GM19328 (cell line): ENCODE measurements around the gene CDH2.

Experiments used
- ATAC-seq: cut with Tn5 transposase; IDR thresholded peaks from one replicate; pipeline ENCODE4 v1.9.1; 2021; ENCODE audit warnings: mild to moderate bottlenecking, moderate library complexity; ENCODE audit not compliant: unreplicated experiment

Gene CDH2

GRCh38 chr18:28091197-28091596 is 85.7 kb downstream of the CDH2 start:
- no peak for ATAC-seq

GRCh38 chr18:28088477-28088876 is 88.5 kb downstream of the CDH2 start:
- ATAC-seq: no peak

GRCh38 chr18:28086670-28087552 is 90.0 kb downstream of the CDH2 start:
- no peak for ATAC-seq

GRCh38 chr18:28081516-28081915 is 95.4 kb downstream of the CDH2 start:
- ATAC-seq: no peak

GRCh38 chr18:28080876-28081300 is 96.0 kb downstream of the CDH2 start:
- no peak for ATAC-seq

DNA sequence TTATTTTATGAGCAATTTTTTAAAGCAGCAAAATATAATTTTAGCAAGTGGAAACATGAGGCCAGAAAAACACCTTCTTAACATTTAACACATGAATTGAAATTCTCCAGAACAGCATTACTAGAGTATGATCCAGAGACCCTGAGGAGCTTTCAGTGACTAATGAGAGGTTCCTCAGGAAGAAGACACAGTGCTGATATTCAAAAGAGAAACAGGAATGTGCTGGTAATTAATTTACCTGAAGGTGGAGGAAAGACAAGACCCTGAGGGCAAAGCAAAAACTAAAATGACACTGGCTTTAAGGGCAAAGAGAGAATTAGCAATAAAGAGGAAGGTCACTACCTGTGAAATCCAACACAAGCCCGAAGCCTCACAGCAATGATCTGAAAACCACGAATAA is 97.0 kb downstream of the CDH2 start:
- ATAC-seq: no peak

DNA sequence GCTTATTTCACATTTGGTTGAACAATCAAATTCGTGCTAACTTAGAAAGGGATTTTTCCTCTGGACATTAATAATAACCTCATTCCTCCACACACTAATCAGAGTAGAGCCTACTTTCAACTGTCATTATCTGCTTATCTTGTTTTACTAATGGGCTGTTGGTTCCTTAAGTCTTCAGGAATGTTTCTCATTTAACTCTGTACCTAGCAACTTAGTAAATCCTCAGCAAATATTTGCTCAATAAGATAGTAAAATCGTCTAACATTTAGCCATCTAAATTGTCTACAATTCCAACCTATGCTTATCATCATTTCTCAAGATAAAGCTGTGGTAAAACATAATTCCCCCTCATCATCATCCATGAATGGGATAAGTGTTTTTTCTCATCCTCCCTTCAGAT is 98.1 kb downstream of the CDH2 start:
- no peak for ATAC-seq

- no peak for ATAC-seq
Observed at GRCh38 chr18:28078298-28078697, 98.6 kb downstream of the CDH2 start.

DNA sequence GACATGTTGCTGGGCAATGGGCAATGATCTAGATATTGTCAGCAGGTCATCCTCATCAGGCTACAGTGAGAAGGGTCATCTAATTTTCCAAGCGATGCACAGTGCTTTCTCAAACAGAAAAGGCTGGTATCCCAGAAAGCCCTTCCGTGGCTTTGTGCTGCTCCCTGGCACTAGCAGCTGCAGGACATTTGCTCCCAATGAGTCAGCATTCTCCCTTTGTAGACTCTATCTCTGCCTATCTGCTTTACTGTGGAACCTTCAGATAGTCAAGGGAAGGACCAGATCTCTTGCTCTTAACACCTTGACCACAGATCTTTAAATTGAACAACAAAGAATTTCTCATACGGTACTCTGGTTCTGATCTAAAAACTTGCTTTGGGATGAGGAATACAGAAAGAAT is 101.4 kb downstream of the CDH2 start:
- ATAC-seq: no peak

- no peak for ATAC-seq
Observed at GRCh38 chr18:28074076-28074475, 102.9 kb downstream of the CDH2 start.

DNA sequence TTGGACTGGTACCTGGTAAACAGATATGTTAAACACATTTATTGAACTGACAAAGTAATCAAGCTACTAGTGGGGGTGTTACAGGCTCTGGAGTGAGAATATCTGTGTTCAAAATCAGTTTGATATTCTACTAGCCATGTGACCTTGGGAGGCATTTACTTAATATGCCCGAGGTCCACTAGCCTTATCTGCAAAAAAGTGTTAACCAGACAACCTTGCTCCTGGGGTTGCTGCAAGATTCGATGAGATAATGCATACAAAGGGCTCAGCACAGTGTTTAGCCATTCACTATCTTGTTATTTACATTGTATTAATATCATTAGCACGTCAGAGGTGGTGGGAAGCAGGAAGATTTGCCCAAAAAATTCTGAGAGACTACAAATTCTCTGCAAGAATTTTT is 103.3 kb downstream of the CDH2 start:
- ATAC-seq: no peak

GRCh38 chr18:28071199-28071598 is 105.7 kb downstream of the CDH2 start:
- ATAC-seq: no peak

- ATAC-seq: no peak
Observed at GRCh38 chr18:28068207-28068606, 108.7 kb downstream of the CDH2 start.

DNA sequence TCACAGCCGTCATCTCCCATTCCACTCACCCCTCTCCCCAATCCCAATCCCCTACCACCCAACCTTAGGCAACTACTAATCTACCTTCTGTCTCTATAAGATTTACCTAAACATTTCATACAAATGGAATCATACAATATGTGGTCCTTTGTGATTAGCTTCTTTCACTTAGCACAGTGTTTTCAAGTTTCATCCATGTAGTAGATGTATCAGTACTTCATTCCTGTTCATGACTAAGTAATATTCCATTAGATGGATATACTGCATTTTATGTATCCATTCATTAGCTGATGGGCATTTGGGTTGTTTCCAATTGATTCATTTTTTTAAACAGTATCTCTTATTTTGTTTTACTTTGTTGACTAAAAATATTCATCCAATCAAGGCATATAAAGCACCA is 109.6 kb downstream of the CDH2 start:
- ATAC-seq: no peak

- no peak for ATAC-seq
Observed at GRCh38 chr18:28065793-28066186, 111.1 kb downstream of the CDH2 start.

- ATAC-seq: no peak
Observed at GRCh38 chr18:28065031-28065792, 111.7 kb downstream of the CDH2 start.

DNA sequence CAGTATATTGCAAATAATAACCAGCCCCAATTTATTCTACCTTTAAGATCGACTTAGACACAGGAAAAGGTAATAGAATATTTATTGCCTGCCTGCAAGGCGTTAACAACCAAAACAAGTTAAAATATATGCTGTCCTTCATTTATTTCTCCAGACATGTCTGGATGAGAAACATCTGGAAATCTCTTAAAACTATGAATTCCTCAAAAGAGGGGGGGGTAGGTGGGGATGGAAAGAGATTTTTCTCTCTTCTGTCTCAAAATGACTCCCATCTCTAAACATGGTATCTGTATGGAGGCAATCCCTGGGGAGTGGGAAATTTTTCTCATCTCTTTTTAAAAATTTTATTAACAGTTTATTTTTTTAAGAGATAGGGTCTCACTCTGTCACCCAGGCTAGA is 113.0 kb downstream of the CDH2 start:
- no peak for ATAC-seq

DNA sequence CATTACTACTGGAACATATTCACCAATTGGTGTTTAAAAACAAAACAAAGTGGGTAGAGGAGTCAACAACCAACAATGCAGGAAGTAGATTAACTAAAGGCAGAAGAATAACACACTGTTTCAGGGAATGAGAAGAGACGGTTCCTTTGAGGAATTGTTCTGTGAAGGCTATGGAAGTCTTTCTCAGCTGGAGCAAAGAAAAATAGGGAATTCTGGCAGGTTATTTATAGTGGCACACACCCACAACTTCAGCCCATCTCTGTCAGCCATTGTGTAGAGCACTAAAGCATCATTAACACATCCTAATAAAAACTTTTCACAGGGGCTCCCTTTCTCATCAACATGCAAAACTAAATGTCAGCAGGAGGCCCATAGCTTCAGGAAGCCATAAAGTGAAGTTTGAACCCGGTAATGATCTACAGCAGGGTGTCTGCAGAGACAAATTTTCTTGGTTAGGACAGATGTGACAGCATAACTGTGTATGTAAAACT is 113.6 kb downstream of the CDH2 start:
- ATAC-seq: no peak

- no peak for ATAC-seq
Observed at GRCh38 chr18:28062443-28062842, 114.5 kb downstream of the CDH2 start.

DNA sequence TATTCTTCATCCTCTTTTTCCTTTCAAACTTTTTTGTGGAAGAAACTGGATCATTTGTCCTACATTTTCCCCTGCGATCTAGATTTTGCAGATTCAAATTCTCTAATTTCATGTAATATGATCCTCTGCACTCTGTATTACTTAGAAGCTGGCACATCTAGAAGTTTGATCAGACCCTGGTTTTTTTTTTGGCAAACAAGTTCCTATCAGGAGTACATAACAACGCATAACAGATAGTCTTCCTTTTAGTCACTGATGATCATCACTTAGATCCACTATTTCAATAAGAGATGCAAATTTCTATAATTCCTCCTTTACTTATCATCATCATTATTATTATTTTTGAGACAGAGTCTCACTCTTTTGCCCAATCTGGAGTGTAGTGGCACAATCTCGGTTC is 117.1 kb downstream of the CDH2 start:
- no peak for ATAC-seq

DNA sequence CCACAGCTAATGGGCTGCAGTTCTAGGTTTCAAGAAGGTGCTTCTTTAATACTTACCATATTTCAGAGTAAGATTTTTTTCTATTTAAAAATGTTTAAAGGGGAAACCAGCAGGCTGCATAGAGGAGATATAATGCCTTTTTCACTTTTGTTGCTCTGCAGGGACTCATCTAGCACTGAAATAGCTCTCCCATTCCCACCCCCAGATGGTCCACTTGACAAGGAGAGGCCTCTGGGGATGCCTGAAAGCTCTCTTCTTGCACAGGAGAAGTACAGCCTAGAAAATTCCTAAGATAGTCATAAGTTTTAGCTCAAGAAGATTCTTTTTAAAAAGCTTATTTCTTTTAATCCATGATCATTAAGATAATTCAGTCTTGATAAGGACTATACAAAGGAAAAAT is 126.4 kb downstream of the CDH2 start:
- ATAC-seq: no peak

- ATAC-seq: no peak
Observed at GRCh38 chr18:28048612-28049011, 128.3 kb downstream of the CDH2 start.
